Colon (tissue), 2 donors: ENCODE measurements around the gene LENG9.

Experiments
- FAIRE-seq: peaks from 2 replicates; lab custom pipeline; 2012; peaks lifted over from hg19 to GRCh38; lab: Jason Lieb, UNC
- donor health status: control.
- donor health status: control.

Gene LENG9

GRCh38 chr19:54421521-54421920 lies 42.1 kb downstream of the LENG9 start:
- FAIRE-seq = no peak

DNA sequence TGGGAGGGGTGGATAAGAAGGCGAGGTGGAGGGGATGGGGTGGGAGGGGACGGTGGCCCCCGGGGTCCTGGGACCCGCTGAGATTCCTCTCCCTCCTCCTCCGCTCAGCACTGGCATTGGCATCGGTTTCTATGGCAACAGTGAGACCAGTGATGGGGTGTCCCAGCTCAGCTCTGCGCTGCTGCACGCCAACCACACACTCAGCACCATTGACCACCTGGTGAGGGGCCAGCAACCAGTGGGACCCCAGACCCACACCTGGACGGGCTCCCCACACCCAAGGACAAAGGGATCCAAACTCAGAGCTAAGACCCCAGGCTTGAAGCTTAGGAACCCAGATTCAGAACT lies 42.4 kb downstream of the LENG9 start:
- no peak for FAIRE-seq

- no peak for FAIRE-seq
Measured at GRCh38 chr19:54420383-54421168, 43.0 kb downstream of the LENG9 start.

DNA sequence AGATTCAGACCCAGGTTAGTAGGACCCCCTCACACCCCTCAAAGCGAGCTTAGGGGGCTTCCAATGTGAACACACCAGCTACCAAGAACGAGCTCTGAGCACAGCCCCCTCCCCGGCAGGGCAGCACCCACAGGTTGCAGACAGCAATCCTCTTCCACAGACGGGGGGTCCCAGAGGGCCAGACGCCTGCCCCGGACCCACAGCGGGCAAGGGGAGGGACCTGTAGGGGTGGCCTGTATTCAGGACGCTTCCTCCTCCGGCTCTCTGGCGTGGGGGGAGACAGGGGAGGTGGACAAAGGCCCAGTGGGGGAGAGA lies 43.6 kb downstream of the LENG9 start:
- FAIRE-seq = no peak

- FAIRE-seq = no peak
Measured at GRCh38 chr19:54418930-54419800, 44.4 kb downstream of the LENG9 start.

DNA sequence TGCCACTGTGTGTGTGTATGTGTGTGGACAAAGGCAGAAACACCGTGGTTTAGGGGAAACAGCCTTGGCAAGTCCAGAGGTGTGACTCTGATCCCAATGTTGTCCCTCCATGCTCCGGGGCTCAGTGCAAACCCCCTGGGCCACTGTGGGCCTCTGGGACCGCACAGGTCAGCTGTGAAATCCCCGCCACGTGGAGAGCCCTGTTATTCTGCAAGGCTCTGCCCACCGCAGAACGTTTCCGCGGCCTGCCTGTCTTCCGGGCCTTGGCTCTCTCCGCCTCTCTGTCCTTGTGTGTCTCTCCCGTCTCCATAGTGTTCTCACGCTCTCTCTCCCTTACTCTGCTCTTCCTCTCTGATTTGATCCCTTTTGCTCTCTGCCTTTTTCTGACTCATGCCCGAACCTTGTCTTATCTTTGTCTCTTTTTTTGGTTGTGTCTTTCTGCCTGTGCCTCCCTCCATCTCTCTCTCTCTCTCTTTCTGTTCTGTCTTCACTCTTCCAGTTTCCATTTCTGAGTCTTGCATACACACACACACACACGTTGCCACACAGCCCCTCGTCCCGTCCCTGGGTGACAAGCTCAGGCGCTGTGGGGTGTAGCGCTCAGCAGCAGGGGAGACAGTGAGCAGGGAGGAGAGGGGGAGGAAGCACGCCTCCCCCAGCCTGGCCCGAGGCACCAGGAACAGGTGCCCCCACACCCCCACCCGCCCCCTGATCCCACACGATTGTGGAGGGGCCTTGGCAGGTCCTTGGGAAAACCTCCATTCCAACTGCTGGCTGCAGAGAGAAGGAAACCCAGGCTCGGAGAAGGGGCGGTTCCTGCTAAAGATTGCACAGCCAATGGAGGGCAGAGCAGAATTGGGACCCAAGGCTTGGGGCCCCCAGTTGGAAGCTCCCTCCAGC lies 45.3 kb downstream of the LENG9 start:
- no peak for FAIRE-seq

DNA sequence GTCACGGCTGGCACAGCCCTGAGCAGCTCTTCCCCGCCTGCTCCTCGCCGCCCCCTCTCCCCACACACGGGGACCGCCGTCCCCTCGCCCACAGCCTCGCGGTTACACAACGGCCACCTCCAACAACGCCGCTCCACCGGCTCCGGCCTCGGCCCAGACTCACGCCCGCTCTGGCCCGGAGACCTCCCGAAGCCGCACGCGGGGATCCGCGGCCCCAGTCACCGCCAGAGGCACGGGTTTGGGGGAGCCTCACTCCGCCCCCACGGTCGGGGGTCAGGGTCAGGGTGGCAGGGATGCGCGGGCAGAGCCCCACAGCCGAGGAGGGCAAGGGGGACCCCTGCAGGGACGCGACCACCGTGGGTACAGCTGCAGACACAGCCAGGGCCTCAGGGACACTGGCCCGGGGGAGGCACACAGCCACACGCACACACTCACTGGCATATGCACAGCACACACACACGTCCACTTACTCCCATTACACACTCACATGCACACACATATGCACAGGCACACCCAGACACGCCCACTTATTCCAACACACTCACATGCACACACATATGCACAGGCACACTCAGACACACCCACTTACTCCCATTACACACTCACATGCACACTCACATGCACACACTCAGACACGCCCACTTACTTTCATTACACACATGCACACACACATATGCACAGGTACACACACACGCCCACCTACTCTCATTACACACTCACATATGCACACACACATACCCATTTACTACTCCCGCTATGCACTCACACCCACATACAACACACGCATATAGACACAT lies 46.7 kb downstream of the LENG9 start:
- no peak for FAIRE-seq

DNA sequence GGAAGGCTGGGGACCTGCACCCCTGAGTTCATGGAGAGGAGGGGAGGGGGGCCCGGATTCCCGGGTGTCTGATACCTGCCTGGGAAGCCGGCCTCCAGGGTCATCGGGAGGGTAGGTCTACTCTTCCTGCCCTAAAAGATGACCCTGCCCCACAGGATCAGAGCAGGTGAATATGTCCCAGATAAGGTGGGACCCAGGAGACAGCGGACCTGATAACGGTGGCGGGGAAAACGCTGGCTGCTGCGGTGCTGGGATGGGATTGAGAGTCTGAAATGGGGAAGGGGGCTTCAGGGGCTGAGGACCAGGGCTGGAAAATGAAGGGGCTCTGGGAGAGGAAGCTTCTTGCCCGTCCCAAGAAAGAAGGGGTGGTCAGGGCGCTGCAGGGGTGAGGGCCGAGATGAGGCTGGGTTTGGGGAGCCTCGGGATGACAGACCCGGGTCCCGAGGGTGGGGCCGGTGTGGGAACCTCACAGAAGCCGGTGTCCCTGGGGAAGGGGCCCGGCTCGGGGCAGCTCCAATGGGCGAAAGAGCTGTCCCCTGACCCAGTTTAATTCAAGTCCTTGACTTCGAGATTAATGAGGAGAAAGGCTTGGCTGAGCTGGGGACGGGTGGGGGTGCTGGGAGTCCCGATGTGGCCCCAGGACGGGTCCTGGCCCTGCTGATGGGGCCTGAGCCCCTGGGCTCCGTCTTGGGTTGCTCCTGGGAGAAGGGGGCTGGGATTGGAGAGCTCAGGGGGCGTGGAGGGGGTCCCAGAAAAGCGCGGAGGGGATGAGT lies 47.5 kb downstream of the LENG9 start:
- no peak for FAIRE-seq

GRCh38 chr19:54415208-54415900 lies 48.2 kb downstream of the LENG9 start, which contains the start of gene TTYH1:
Gene TTYH1, plus strand, starts transcription at chr19:54415464. Its CDS starts 89 bp downstream, at chr19:54415553.
- no peak for FAIRE-seq

- no peak for FAIRE-seq
Measured at GRCh38 chr19:54414156-54414555, 49.4 kb downstream of the LENG9 start.

GRCh38 chr19:54412877-54413276 lies 50.7 kb downstream of the LENG9 start:
- FAIRE-seq = no peak
